GM21381 (cell line): Measurements from ENCODE around the gene COG4.

ENCODE experiments used
- ATAC-seq: cut with Tn5 transposase; IDR thresholded peaks from one replicate; pipeline ENCODE4 v1.9.1; 2021; ENCODE audit warnings: mild to moderate bottlenecking, moderate library complexity; ENCODE audit not compliant: unreplicated experiment

The COG4 gene

DNA sequence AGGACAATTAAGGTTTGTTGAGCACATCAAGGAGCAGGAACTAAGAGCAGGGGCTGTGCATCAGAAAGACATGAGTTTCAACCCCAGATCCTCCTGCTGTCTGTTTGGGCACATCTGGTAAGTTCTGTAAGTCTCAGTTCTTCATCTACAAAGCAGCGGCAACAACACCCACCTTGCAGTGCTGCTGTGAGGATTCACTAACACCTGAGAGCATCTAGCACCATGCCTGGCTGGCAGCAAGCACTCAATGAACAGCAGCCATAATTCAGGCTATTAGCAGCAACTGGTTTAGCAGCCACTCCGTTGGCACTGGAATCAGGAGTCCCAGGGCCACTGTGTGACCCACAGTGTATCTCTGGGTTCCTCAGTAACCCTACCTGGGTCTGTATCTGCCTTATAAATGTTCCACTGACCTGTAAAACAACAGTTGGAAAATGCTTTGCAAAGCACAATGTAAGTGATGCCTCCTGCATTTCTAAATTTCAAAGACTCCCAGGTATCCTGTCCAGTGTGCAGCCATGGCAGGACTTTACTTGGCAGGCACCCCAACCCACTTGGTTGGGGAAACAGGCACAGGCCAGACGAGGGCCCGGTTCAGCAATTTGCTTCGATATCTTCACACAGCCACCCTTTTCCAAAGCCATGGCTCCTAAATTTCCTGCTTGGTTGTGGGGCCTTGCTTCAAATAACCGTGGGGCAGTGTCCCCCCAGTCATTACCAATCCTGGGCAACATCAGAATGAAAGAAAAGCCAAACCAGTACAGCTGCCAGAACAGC is 88.7 kb downstream of the COG4 start:
- ATAC-seq: no peak

- ATAC-seq: no peak
Measured at GRCh38 chr16:70433458-70434103, 89.8 kb downstream of the COG4 start.

DNA sequence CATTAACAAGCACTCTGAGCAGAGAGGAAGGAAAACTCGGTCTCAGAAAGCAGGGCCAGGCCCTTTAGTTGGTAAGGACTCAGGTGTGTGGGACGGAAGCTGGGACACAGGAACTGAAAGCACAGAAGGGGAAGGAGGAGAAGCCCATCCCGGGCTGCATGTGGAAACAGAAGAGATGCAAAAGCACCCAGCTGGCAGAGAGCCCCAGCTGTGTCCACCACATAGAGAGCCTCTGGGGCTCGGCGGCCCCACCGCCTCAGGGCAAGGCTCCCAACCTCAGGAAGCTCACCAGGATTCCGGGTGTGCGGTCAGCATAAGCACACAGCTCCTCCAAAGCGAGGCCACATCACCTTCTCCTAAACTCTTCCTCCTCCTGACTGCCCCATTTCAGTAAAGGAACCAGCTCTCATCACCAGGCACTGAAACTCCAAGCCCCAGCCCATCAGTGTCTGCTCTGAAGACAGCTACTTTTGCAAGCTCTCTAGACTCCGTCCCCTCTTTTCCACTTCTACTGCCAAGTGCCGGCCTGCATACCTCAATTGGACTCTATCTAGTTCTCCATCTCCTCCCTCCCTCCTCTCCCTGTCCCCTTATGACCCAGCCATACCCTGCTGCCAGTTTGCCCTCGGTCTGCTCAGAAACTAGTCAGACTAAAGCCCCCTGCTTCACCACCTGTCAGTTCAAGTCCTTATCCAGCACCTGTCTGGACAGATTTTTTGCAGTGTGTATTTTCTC is 90.5 kb downstream of the COG4 start:
- ATAC-seq: peak; percentile 26

GRCh38 chr16:70432356-70432722 is 91.0 kb downstream of the COG4 start:
- no peak for ATAC-seq

GRCh38 chr16:70430667-70431536 is 92.5 kb downstream of the COG4 start:
- peak; percentile 41 for ATAC-seq
